Measurements from ENCODE around the gene OCRL. TPM values are rescaled to one million over a fixed set of nuclear protein-coding genes. Genes with fewer than 3 reads are reported as not detected.

OCRL gene
- total and polyA plus RNA-seq, 2 of the 4 experiments (the other 2 are of a cell fraction) = 19.4 to 20.6 TPM

DNA sequence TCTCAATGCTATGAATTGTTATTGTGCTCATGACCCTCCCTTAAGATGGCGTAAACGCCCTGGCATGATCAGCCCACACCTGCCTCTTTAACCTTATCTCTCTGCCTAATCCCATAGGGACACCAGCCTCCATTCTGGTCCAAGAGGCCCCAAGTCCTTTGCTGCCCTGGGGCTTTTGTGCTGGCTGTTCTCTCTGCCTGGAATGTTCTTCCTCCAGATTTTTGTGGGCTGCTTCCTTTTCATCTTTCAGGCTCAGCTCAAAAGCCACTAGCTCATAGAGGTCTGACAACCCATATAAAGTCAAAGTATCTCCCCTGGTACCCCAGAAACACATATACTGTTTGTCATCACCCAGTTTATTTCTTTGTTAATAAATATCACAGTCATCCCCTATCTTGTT, 72.3 kb downstream of the OCRL start:
- Histone ChIP-seq H3K14ac (replicated peaks; ENCODE audit: low read depth, low read length) (no peak overlapping the region), H3K18ac (ENCODE audit: low read depth, low read length) (no peak overlapping the region), H4K8ac (ENCODE audit: low read depth in 2 of 2, low read length in 2 of 2) (no peak overlapping the region), H2AFZ (replicated peaks; ENCODE audit: low read length, poor library complexity) (no peak overlapping the region), H3K4me1 (ENCODE audit: control insufficient read depth, insufficient read depth, low read length) (no peaks in the 10 kb centered on the region), H2AK9ac (replicated peaks; ENCODE audit: low read depth, low read length, poor library complexity) (no peak overlapping the region), H3K36me3 (ENCODE audit: control insufficient read depth, insufficient read depth, low read length) (no peaks in the 10 kb centered on the region), H3K9ac (ENCODE audit: low read depth, low read length) (no peak overlapping the region), H2AK5ac (ENCODE audit: low read depth, low read length) (no peak overlapping the region), H3K79me1 (ENCODE audit: low read depth in 1 of 2, low read length in 2 of 2) (no peaks in the 10 kb centered on the region), H4K5ac (ENCODE audit: low read depth, low read length) (no peak overlapping the region), H3K27me3 (ENCODE audit: control insufficient read depth, insufficient read depth, low read length) (peaks cover 11% of the 10 kb centered on the region), H4K20me1 (ENCODE audit: insufficient read depth, low read length) (no peaks in the 10 kb centered on the region), H3K56ac (ENCODE audit: extremely low read depth, insufficient read depth, low read length) (no peak overlapping the region), H3K4me3 (ENCODE audit: insufficient read depth, low read depth, low read length) (no peak overlapping the region), H2BK120ac (ENCODE audit: low read depth, low read length) (no peak overlapping the region), H3K9me3 (ENCODE audit: control insufficient read depth, insufficient read depth, low read length) (no peaks in the 10 kb centered on the region), H3K23ac (ENCODE audit: low read depth, low read length) (no peak overlapping the region), H3K9me1 (ENCODE audit: insufficient read depth, low read length) (no peaks in the 10 kb centered on the region), H4K91ac (ENCODE audit: insufficient read depth, low read depth, low read length) (no peak overlapping the region), H2BK5ac (ENCODE audit: low read depth, low read length, poor library complexity, severe bottlenecking) (no peak overlapping the region), H3K27ac (ENCODE audit: insufficient read depth, low read length) (no peak overlapping the region), H3K4ac (ENCODE audit: low read depth, low read length) (no peak overlapping the region), H3K4me2 (ENCODE audit: low read depth, low read length) (no peak overlapping the region), H2BK15ac (ENCODE audit: low read depth, low read length) (no peak overlapping the region), H2BK20ac (ENCODE audit: low read depth, low read length) (no peak overlapping the region)
- in situ Hi-C loops (cut with MboI; ENCODE audit: low sequenced_read_pairs) = loop anchor here (5.0 to 25.0 kb wide), 3 partner anchors 115 to 1300 kb away; partner anchors contain the start of gene ENOX2
- TF ChIP-seq BHLHE40 (IDR thresholded peaks at IDR 0.05; ENCODE audit: low read depth, low read length) (no peak), SMC3 (IDR thresholded peaks at IDR 0.05; ENCODE audit: low read depth, low read length) (no peak), RCOR1 (IDR thresholded peaks at IDR 0.05; ENCODE audit: insufficient replicate concordance, low read length) (no peak)
- WGBS, 2 experiments (ENCODE audit: extremely low coverage in 2 of 2, insufficient read length in 1 of 2) = no CpG with 5 or more reads among the region's 2 CpGs
- no peak for ATAC-seq (ENCODE audit: low read depth)
- CTCF ChIA-PET = no interaction called here
- no peak for DNase-seq
- dilution Hi-C loops (cut with HindIII; ENCODE audit: low sequenced_read_pairs, unreplicated experiment) = no loop called here
- intact Hi-C loops (cut with micrococcal nuclease) = no loop called here
- BruUV-seq (replicated peaks) = no TSS peak
- POLR2A ChIA-PET (ENCODE audit: unreplicated experiment) = no interaction called here

Measured in IMR-90 (cell line).